Measurements from ENCODE around the gene RGS9BP.

RGS9BP gene

GRCh38 chr19:32658075-32658474, 17.6 kb upstream of the RGS9BP start:
- no peak for TF ChIP-seq CTCF (IDR thresholded peaks at IDR 0.05; ENCODE audit: insufficient read depth, low read length, poor library complexity, severe bottlenecking)
- TF ChIP-seq EZH2phosphoT487 (conservative IDR thresholded peaks at IDR 0.05; ENCODE audit: low read length), result no peak
- Histone ChIP-seq H3K79me2 (ENCODE audit: insufficient read depth, low read length) (peaks cover 49% of the 10 kb centered on the region), H2AFZ (ENCODE audit: low read depth, low read length, severe bottlenecking) (no peak overlapping the region), H3F3A (ENCODE audit: insufficient read depth) (0 out of 2 replicates have a peak, but pooled peaks cover 5% of the 10 kb centered on the region), H3K4me2 (ENCODE audit: low read depth, low read length, poor library complexity, severe bottlenecking) (no peak overlapping the region), H3K36me3 (ENCODE audit: low read length) (no peaks in the 10 kb centered on the region), H3K27me3 (ENCODE audit: low read length) (no peaks in the 10 kb centered on the region), H3K4me3 (ENCODE audit: insufficient read depth, low read length, poor library complexity, severe bottlenecking) (no peak overlapping the region), H3K27ac (ENCODE audit: low read depth, low read length) (no peak overlapping the region), H4K20me1 (ENCODE audit: low read depth, low read length) (peaks cover 11% of the 10 kb centered on the region; the same call in 1 of the 2 replicates), H3K9me2 (replicated peaks; ENCODE audit: insufficient read depth, low read length) (no peaks in the 10 kb centered on the region), H3K9me3 (ENCODE audit: insufficient read depth, low read length) (no peaks in the 10 kb centered on the region), H3K9ac (ENCODE audit: low read length) (no peak overlapping the region)

GRCh38 chr19:32658527-32658926, 17.1 kb upstream of the RGS9BP start:
- no peak for TF ChIP-seq CTCF (IDR thresholded peaks at IDR 0.05; ENCODE audit: insufficient read depth, low read length, poor library complexity, severe bottlenecking)
- TF ChIP-seq EZH2phosphoT487 (conservative IDR thresholded peaks at IDR 0.05; ENCODE audit: low read length), result no peak
- Histone ChIP-seq H2AFZ (ENCODE audit: low read depth, low read length, severe bottlenecking) (no peak overlapping the region), H3K27me3 (ENCODE audit: low read length) (no peaks in the 10 kb centered on the region), H3K9ac (ENCODE audit: low read length) (no peak overlapping the region), H4K20me1 (ENCODE audit: low read depth, low read length) (peaks cover 15% of the 10 kb centered on the region), H3F3A (ENCODE audit: insufficient read depth) (0 out of 2 replicates have a peak, but pooled peaks cover 5% of the 10 kb centered on the region), H3K4me2 (ENCODE audit: low read depth, low read length, poor library complexity, severe bottlenecking) (no peak overlapping the region), H3K27ac (ENCODE audit: low read depth, low read length) (no peak overlapping the region), H3K9me2 (replicated peaks; ENCODE audit: insufficient read depth, low read length) (no peaks in the 10 kb centered on the region), H3K36me3 (ENCODE audit: low read length) (no peaks in the 10 kb centered on the region), H3K9me3 (ENCODE audit: insufficient read depth, low read length) (no peaks in the 10 kb centered on the region), H3K4me3 (ENCODE audit: insufficient read depth, low read length, poor library complexity, severe bottlenecking) (no peak overlapping the region), H3K79me2 (ENCODE audit: insufficient read depth, low read length) (peaks cover 50% of the 10 kb centered on the region)

GRCh38 chr19:32661318-32661717, 14.3 kb upstream of the RGS9BP start:
- no peak overlapping the region for H3K27ac ChIP-seq (ENCODE audit: low read depth, low read length)
- H3K36me3 ChIP-seq (ENCODE audit: low read length), result no peaks in the 10 kb centered on the region
- H3K9me2 ChIP-seq (replicated peaks; ENCODE audit: insufficient read depth, low read length), result no peaks in the 10 kb centered on the region
- H3F3A ChIP-seq (ENCODE audit: insufficient read depth), result 0 out of 2 replicates have a peak, but pooled peaks cover 5% of the 10 kb centered on the region
- no peak overlapping the region for H3K9ac ChIP-seq (ENCODE audit: low read length)
- H3K79me2 ChIP-seq (ENCODE audit: insufficient read depth, low read length), result peaks cover 63% of the 10 kb centered on the region
- H2AFZ ChIP-seq (ENCODE audit: low read depth, low read length, severe bottlenecking), result no peak overlapping the region
- H3K4me3 ChIP-seq (ENCODE audit: insufficient read depth, low read length, poor library complexity, severe bottlenecking), result no peak overlapping the region
- TF ChIP-seq CTCF (IDR thresholded peaks at IDR 0.05; ENCODE audit: insufficient read depth, low read length, poor library complexity, severe bottlenecking) (no peak), EZH2phosphoT487 (conservative IDR thresholded peaks at IDR 0.05; ENCODE audit: low read length) (no peak)
- H3K27me3 ChIP-seq (ENCODE audit: low read length), result no peaks in the 10 kb centered on the region
- peaks cover 15% of the 10 kb centered on the region for H4K20me1 ChIP-seq (ENCODE audit: low read depth, low read length)
- H3K4me2 ChIP-seq (ENCODE audit: low read depth, low read length, poor library complexity, severe bottlenecking), result no peak overlapping the region
- H3K9me3 ChIP-seq (ENCODE audit: insufficient read depth, low read length), result no peaks in the 10 kb centered on the region

All from SU-DHL-6 (cell line).